Activated CD8-positive, alpha-beta memory T cell treated with anti-CD3 and anti-CD28 coated beads for 24 hours (primary cell): Measurements from ENCODE around the gene INPP4B.
"Not testable (repeated sequence)": the region's sequence is repeated elsewhere in the genome, so short reads cannot be mapped to it uniquely, and the experiment has no call there.

ENCODE experiments used
- DNase-seq: peaks from one replicate; pipeline ENCODE4 v3.0.0-alpha.2; 2020

The INPP4B gene

GRCh38 chr4:142823796-142824195, 22.3 kb downstream of the INPP4B start:
- no peak for DNase-seq

- no peak for DNase-seq
Observed at GRCh38 chr4:142818476-142818875, 27.6 kb downstream of the INPP4B start.

- DNase-seq, result no peak
Observed at GRCh38 chr4:142818031-142818430, 28.1 kb downstream of the INPP4B start.

GRCh38 chr4:142817442-142817841, 28.7 kb downstream of the INPP4B start:
- DNase-seq, result no peak

- DNase-seq, result no peak
Observed at GRCh38 chr4:142815834-142816233, 30.3 kb downstream of the INPP4B start.

GRCh38 chr4:142813388-142813787, 32.7 kb downstream of the INPP4B start:
- DNase-seq, result no peak

- DNase-seq, result no peak
Observed at GRCh38 chr4:142812091-142812490, 34.0 kb downstream of the INPP4B start.

GRCh38 chr4:142811034-142811433, 35.1 kb downstream of the INPP4B start:
- DNase-seq, result no peak

GRCh38 chr4:142809559-142809958, 36.5 kb downstream of the INPP4B start:
- DNase-seq, result no peak

- DNase-seq, result not testable (repeated sequence)
Observed at GRCh38 chr4:142803879-142804278, 42.2 kb downstream of the INPP4B start.

GRCh38 chr4:142801966-142802365, 44.1 kb downstream of the INPP4B start:
- no peak for DNase-seq

- DNase-seq, result no peak
Observed at GRCh38 chr4:142781114-142781513, 65.0 kb downstream of the INPP4B start.

- DNase-seq, result no peak
Observed at GRCh38 chr4:142778900-142779299, 67.2 kb downstream of the INPP4B start.

- DNase-seq, result no peak
Observed at GRCh38 chr4:142778430-142778829, 67.7 kb downstream of the INPP4B start.

GRCh38 chr4:142777045-142777743, 68.9 kb downstream of the INPP4B start:
- no peak for DNase-seq

- DNase-seq, result no peak
Observed at GRCh38 chr4:142776026-142776425, 70.1 kb downstream of the INPP4B start.

GRCh38 chr4:142773505-142773904, 72.6 kb downstream of the INPP4B start:
- no peak for DNase-seq

GRCh38 chr4:142762280-142762679, 83.8 kb downstream of the INPP4B start:
- DNase-seq, result no peak

GRCh38 chr4:142752202-142752786, 93.8 kb downstream of the INPP4B start:
- no peak for DNase-seq

- no peak for DNase-seq
Observed at GRCh38 chr4:142743121-142743825, 102.8 kb downstream of the INPP4B start.

GRCh38 chr4:142741995-142742394, 104.1 kb downstream of the INPP4B start:
- DNase-seq, result no peak

GRCh38 chr4:142728233-142728632, 117.9 kb downstream of the INPP4B start:
- no peak for DNase-seq

- DNase-seq, result no peak
Observed at GRCh38 chr4:142727149-142727548, 119.0 kb downstream of the INPP4B start.

GRCh38 chr4:142725886-142726285, 120.2 kb downstream of the INPP4B start:
- no peak for DNase-seq
